Bronchial epithelial cell (primary cell): ENCODE data around the gene KLF3. TPM values are rescaled to one million over a fixed set of nuclear protein-coding genes. Genes with fewer than 3 reads are reported as not detected.

Source experiments
- DNase-seq: peaks from one replicate; pipeline ENCODE4 v3.0.0-alpha.2; 2010; ENCODE audit warnings: low read depth
- FAIRE-seq: peaks from 2 replicates; lab custom pipeline; 2011; peaks lifted over from hg19 to GRCh38; lab: Jason Lieb, UNC
- H3K27me3 ChIP-seq: 2 replicates; pipeline ENCODE4 v1.5.1; 2011; ENCODE audit warnings: low read length; ENCODE audit not compliant: control insufficient read depth, insufficient read depth
- H3K36me3 ChIP-seq: 2 replicates; pipeline ENCODE4 v1.5.1; 2011; ENCODE audit warnings: low read length; ENCODE audit not compliant: control insufficient read depth, insufficient read depth
- H3K4me3 ChIP-seq: 2 replicates; pipeline ENCODE4 v1.5.1; 2011; ENCODE audit warnings: mild to moderate bottlenecking, low read depth, low read length, control low read depth
- total RNA-seq: library from RNA; depleted of rRNA; stranded (reverse); fragments of >200 nt; gene quantifications from 2 replicates; pipeline ENCODE4 v1.2.1, GENCODE V29; 2014
- TF ChIP-seq, protein P1 (sequence below): IDR thresholded peaks from 2 replicates; pipeline ENCODE4 v1.5.1; 2011; ENCODE audit warnings: mild to moderate bottlenecking, moderate library complexity, low read length, control low read depth, inconsistent platforms; ENCODE audit not compliant: insufficient read depth, severe bottlenecking

The KLF3 gene
- total RNA-seq, 1 donor from 2014 or later = 33.4 TPM

- FAIRE-seq (no peak), DNase-seq (no peak)
- Histone ChIP-seq H3K36me3 (peaks cover 30% of the 10 kb centered on the region), H3K27me3 (no peaks in the 10 kb centered on the region), H3K4me3 (no peak overlapping the region)
- TF ChIP-seq, protein P1, sequence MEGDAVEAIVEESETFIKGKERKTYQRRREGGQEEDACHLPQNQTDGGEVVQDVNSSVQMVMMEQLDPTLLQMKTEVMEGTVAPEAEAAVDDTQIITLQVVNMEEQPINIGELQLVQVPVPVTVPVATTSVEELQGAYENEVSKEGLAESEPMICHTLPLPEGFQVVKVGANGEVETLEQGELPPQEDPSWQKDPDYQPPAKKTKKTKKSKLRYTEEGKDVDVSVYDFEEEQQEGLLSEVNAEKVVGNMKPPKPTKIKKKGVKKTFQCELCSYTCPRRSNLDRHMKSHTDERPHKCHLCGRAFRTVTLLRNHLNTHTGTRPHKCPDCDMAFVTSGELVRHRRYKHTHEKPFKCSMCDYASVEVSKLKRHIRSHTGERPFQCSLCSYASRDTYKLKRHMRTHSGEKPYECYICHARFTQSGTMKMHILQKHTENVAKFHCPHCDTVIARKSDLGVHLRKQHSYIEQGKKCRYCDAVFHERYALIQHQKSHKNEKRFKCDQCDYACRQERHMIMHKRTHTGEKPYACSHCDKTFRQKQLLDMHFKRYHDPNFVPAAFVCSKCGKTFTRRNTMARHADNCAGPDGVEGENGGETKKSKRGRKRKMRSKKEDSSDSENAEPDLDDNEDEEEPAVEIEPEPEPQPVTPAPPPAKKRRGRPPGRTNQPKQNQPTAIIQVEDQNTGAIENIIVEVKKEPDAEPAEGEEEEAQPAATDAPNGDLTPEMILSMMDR = no peak
Measured at GRCh38 chr4:38688676-38689355, 24.8 kb downstream of the KLF3 start.

DNA sequence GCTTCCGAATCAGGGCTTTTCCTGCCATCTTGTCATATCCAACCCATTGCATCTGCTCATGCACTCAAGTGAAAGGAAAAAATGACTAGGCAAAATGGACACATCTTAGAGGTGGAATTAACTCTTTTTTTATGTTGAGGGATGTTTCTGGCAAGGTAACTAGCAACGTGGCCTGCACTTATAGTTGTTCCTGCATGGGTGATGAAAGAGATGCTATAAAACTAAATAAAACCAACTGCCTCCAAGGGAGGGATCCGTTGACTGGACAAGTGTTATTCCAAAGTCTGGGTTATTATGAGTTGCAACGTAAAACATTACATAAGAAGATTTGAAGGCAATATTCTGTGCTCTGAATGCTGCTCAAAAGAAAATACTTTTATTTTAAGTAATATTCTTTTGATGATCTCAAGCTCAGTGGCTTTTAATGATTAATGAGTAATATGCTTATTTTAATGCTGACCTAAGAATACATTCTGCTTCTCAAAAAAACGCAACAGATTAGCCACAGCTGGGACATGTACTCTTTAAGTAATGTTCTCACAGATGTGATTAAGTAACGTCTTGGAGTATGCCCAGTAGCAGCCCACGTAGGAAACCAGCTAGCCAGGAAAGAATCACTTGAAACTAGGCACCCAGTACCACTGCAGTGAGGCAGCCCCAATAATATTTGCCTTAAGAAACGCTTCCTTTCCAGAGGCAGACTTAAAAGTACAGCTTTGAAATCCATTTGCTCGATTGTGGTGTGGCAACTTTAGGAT, 27.4 kb downstream of the KLF3 start:
- Histone ChIP-seq H3K27me3 (no peaks in the 10 kb centered on the region), H3K4me3 (no peak overlapping the region), H3K36me3 (peaks cover 42% of the 10 kb centered on the region)
- TF ChIP-seq, protein P1 = no peak
- FAIRE-seq = no peak
- no peak for DNase-seq

GRCh38 chr4:38692421-38692820, 28.4 kb downstream of the KLF3 start:
- FAIRE-seq (no peak), DNase-seq (no peak)
- Histone ChIP-seq H3K36me3 (peaks cover 44% of the 10 kb centered on the region), H3K27me3 (no peaks in the 10 kb centered on the region), H3K4me3 (no peak overlapping the region)
- TF ChIP-seq, protein P1 = no peak

- FAIRE-seq = no peak
Measured at GRCh38 chr4:38693569-38693968, 29.6 kb downstream of the KLF3 start.

GRCh38 chr4:38694330-38694729, 30.3 kb downstream of the KLF3 start:
- no peak overlapping the region for H3K4me3 ChIP-seq
- no peak for DNase-seq
- no peak for FAIRE-seq
- TF ChIP-seq, protein P1 = no peak
- H3K27me3 ChIP-seq = no peaks in the 10 kb centered on the region
- peaks cover 33% of the 10 kb centered on the region for H3K36me3 ChIP-seq

More at GRCh38 chr4:38693569-38693968, 29.6 kb downstream of the KLF3 start:
- peaks cover 38% of the 10 kb centered on the region for H3K36me3 ChIP-seq
- TF ChIP-seq, protein P1 = no peak
- H3K27me3 ChIP-seq = no peaks in the 10 kb centered on the region
- DNase-seq = no peak
- no peak overlapping the region for H3K4me3 ChIP-seq
